NCI-H1092 treated with DMSO at 0.1 percent for 48 hours (cell line): ENCODE data around the gene SPAG9.
"Not testable (repeated sequence)": the region's sequence is repeated elsewhere in the genome, so short reads cannot be mapped to it uniquely, and the experiment has no call there.

ENCODE experiments used
- DNase-seq: peaks from one replicate; lab custom pipeline; 2025; lab: John Stamatoyannopoulos, UW

SPAG9 gene

DNA sequence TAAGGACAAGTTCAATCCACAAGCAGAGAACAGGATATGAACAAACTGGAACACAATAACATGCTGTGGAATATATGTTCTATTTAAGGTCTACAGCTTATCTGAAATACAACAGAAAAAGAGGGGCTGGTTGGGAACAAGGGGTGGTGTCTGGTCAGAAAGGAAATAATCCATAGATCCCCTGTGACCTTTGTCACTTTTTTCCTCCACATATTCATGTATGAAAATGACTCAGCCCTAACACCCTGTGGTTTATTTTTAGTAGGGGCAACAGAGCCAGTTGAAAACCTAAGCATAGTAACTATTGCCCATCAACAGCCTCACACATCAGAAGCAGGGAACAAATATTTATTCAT, 12.3 kb upstream of the SPAG9 start:
- no peak for DNase-seq

DNA sequence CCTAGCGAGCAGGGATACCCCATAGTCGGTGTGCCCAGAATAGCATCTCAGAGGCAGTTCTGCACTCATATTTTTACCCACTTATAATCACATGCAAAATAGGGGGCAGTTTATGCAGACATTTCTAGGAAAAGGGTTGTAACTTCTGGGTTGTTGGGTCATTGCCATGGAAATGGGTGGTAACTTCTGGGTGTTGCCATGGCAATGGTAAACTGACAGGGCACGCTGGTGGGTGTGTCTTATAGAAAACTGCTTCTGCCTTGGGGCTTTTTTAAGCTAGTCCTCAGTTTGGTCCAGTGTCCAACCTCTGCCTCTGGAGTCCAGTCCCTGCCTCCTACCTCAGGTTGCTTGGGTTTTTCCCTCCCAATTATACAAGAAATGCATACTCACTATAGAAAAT, 7.4 kb upstream of the SPAG9 start:
- DNase-seq, result no peak

DNA sequence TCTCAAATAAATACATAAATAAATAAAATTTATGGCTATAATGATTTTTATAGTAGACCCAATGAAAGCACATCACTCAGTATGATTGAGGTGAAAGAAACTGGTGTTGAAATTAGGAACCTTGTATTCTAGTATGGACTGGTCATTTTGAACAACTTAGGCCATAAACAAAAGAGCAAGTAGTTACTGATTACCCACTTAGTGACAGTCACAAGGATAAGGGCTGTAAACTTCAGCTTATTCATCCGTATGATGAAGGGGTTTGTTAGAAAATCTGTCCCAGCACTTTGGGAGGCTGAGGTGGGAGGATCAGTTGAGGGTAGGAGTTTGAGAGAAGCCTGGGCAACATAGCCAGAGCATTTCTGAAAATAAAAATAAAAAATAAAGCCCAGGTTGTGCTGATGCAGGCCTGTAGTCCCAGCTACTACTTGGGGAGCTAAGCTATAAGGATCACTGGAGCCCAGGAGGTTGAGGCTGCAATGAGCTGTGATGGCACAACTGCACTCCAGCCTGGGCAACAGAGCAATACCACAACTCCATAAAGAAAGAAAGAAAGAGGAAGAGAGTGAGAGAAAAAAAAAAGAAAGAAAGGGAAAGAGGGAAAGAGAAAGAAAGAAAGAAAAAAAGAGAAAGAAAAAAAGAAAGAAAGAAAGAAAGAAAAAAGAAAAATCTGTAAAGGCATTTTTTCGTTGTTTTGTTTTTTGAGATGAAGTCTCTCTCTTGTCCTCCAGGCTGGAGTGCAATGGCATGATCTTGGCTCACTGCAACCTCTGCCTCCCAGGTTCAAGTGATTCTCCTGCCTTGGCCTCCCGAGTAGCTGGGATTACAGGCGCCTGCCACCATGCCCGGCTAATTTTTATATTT, 4.2 kb upstream of the SPAG9 start:
- no peak for DNase-seq

DNA sequence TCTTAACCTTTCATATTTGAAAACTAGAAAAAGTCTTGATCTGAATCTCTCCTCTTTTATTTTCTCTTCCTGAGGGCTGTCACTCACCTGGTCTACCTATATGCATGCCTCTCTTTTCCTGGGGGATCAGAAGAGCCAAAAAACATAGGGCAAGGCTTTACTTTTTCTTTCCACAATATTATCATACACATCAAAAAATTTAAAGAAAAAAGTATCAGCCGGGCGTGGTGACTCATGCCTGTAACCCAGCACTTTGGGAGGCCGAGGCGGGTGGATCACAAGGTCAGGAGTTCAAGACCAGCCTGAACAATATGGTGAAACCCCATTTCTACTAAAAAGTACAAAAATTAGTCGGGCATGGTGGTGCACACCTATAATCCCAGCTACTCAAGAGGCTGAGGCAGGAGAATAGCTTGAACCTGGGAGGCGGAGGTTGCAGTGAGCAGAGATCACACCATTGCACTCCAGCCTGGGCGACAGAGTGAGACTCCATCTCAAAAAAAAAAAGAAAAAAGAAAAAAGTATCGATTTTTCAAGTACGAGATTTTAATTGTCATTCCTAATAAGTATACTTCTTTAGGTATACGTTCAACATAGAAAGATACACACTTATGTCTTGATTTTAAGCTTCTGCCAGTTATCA, 1.9 kb upstream of the SPAG9 start:
- not testable (repeated sequence) for DNase-seq

DNA sequence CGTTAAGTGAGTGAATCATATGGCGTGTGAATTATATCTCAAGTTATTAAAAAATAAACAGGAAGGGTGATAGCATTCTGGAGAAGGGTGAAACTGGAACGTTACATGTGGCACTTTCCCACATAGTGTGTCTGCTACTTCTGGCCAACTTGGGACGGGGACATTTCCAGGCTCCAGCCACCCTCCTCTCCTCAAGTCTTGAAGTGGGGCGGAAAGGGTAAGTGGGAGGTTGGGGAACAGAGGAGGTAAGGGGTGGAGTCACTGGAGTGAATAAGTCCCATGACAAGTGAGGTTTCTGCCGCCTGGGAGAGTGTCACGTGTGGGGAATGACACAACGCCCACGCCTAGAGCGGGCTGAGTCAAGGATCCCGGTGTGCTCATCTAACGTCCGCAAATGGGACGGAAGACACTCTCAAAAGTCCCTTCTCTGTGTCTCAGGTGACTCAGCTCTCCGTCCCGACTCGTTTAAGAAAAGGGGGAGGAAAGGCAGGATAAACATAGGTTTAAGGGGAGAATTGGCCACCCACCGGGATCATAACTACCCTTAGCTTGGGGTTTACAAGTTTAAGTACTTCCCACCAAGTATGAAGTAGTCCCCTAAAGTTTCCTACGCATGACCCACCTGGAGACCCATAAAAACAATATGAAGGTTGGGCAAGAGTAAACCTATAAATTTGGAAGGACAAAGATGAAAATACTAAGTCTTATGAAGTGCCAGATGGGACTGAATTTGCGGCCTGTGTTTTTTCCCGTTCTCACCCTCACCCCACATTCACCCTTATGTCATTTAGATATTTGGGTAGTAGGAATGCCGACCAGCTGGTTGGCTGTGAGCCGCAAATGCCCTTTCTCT, 1.2 kb upstream of the SPAG9 start:
- DNase-seq, result no peak

DNA sequence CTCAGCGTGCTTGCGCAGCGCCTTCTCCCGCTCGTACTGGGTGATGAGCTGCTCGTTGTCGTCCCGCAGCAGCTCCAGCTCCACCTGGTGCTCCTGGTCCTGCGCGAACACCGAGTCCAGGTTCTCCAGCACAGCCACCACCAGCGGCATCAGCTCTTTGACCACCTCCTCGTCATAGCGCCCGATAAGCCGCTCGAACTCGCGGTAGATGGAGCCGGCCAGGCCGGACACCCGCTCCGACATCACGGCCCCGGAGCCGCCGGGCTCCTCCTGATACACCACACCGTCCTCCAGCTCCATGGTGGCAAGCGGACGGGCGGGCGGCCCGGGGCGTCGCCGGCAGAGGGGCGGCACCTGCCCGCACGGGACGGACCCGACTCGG, 320 bp downstream of the SPAG9 start:
- peak; percentile 63 for DNase-seq

DNA sequence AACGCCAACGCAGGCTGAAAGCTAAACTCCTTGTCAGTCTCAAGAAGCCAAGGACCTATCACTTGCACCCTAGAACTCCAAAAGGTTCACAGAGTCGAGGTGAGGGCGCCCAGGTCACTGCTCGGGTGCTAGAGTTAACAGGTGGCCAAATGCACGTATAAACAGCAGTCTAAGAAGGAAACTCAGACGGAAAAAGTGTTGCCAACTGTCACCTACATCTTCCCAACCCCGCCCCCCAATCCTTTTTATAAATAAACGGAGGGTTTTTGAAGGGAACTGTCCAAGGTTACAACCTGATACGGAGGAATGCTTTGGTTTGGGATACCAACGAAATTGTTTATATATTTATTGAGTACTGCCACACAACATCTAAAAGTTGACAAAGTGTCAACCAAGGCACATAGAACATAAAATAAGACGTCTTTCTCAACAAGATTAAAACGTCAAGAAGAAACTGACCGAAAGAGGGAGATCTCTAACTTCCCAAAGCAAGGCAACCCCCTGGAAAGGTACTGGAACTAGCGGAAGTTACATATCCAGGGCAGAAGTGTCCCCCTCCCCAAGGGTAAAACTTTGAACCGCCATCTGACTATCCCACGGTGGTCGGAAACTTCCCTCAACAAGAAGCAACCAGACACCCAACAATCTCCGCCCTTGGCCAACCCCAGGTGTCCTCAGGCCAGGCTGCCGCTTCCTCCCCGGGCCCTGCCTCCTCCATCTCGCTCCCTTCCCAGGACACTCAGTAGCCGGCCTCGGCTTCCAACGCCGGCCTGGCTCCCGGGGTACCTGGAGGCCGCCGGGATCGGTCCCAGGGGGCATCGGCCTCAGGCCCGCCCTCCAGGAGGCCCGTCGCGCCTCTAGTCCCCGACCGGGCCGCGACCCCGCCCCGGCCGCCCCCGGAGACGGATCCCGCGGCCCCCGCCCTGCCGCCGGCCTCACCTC, 982 bp downstream of the SPAG9 start:
- peak; percentile 18 for DNase-seq

DNA sequence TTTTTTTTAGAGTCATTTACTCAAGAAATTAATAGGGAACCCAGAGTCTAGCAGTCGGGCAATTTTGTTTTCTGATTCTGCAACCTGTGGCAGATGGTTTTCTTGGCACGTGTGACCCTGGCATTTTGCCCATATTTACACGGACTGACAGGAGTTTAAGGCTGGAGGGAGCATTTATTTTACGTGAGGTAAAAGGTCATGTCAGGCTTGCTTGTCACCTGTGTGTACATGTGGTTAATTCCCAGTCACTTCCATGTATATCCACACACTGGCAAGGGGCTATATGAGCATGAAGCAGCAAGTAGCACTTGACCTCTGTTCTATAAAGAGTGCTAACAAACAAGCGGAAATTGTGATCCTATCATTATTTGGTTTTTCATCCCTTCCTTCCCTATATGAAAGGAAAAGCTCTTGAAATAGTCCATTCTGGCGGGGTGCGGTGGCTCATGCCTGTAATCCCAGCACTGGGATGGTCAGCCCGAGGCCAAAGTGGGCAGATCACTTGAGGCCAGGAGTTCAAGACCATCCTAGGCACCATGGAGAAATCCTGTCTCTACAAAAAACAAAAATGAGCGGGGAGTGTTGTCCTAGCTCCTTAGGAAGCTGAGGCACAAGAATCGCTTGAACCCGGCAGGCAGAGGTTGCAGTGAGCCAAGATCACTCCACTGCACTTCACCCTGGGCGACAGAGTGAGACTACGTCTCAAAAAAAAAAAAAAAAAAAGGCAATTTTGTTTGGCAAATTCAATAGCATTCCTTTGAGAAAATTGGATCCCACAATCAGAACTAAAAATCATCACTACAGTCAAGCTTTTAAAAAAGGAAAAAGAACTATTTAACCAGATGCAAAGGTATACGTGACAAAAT, 2.1 kb downstream of the SPAG9 start:
- DNase-seq, result peak; percentile 95

DNA sequence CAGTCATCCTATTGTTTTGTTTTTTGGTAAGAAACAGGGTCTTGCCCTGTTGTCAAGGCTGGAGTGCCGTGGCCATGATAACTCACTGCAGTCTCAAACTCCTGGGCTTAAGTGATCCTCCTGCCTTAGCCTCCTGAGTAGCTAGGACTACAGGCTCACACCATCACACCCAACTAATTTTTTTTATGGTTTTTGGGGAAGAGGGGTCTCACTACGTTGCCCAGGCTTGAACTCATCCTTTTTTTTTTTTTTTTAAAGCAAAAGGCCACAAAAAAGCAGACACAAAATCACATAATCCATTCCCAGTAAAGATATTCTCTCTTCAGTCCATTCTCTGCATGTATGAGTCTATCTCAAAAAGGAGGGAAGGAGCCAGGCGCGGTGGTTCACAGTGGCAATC, 5.5 kb downstream of the SPAG9 start:
- no peak for DNase-seq

DNA sequence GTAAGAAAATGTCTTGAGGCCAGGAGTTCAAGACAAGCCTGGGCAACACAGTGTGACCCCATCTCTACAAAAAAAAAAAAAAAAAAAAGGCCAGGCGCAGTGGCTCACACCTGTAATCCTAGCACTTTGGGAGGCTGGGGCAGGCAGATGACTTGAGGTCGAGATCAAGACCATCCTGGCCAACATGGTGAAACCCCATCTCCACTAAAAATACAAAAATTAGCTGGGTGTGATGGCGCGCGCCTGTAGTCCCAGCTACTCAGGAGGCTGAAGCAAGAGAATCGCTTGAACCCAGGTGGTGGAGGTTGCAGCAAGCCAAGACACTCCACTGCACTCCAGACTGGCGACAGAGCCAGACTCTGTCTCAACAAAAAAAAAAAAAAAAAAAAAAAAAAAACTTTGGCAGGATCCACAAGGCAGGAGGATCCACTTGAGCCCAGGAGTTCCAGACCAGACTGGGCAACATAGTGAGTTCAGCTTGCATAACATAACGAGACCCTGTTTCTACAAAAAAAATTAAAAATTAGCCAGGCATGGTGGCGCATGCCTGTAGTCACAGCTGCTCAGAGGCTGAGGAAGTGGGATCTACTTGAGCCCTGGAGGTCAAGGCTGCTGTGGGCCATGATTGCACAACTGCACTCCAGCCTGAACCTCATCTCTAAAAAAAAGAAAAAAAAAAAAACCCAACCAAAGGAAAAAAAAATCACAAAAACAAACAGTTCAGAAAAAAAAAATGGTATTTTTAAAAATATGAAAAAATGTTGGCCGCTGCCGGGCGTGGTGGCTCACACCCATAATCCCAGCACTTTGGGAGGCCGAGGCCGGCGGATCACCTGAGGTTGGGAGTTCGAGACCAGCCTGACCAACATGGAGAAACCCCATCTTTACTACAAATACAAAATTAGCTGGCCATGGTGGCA, 8.1 kb downstream of the SPAG9 start:
- not testable (repeated sequence) for DNase-seq

DNA sequence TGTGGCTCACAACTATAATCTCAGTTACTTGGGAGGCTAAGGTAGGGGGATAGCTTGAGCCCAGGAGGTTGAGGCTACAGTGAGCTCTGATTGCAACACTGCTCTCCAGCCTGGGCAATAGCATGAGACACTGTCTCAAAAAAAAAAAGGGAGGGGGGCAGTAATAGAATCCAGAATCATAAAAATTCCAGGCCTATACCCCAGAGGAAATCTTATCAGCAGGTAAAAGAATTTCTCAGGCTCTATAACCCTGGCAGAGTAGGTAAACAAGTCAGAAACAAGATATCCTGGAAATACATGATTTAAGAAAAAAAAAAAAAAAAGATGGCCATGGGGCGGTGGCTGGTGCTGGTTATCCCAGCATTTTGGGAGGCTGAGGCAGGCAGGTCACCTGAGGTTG, 12.9 kb downstream of the SPAG9 start:
- no peak for DNase-seq

DNA sequence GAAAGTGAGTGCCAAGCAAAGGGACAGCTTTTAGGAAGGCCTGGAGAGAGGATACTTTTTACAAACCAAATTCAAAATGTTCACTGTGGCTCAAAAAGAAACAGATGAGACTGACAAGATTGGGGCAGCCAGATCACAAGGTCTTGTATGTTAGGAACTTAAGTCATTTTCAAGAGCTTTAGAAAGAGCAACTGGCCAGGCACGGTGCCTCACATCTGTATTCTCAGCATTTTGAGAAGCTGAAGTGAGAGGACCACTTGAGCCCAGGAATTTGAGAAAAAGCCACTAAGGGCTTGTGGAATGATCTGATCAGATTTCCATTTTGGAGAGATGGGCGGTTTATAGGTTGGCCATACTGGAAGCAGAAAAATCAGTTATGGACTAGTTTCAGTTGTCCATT, 17.2 kb downstream of the SPAG9 start:
- DNase-seq, result no peak

DNA sequence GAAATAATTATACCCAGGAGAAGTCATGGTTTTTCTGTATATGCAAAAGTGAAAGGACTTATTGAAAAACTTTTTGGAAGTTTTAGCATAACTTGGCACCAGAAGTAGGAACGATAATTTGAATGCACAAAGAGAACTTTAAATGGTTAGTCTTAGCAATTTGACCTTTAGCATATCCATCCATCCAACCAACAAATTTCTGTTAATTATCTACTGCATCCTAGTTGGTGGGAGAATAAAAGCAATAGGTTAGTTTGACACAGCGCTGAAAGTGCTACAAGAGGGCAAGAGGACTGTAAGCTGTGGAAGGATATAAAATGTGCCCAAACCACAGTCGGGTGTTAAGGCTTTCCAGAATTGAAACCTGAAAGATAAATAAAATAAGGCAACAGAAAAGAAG, 17.6 kb downstream of the SPAG9 start:
- DNase-seq, result no peak

DNA sequence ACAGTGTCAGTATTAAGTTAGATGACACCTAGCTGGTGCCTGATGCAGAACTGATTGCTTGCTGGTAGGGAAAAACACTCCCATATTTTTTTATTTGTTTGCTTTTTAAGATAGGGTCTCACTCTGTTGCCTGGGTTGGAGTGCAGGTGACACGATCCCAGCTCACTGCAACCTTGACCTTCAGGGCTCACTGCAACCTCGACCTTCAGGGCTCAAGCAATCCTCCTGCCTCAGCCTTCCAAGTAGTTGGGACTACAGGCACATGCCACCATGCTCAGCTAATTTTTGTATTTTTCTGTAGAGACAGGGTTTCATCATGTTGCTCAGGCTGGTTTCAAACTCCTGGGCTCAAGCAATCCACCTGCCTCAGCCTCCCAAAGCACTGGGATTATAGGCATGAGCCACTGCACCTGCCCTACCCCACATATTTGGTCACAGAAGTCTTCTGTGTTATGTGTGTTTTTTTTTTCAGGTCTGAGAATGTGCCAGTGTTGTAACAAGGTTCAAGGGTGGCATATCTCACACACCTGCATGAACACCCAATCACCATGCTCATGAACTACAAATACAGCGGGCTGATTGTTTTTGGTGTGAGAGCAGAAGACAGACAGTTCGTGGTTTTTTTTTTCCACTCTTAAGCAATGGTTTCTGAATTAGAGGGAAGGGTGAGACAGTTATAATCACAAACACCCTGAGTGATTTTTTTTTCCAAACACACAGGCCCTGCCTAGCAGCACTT, 22.8 kb downstream of the SPAG9 start:
- no peak for DNase-seq

DNA sequence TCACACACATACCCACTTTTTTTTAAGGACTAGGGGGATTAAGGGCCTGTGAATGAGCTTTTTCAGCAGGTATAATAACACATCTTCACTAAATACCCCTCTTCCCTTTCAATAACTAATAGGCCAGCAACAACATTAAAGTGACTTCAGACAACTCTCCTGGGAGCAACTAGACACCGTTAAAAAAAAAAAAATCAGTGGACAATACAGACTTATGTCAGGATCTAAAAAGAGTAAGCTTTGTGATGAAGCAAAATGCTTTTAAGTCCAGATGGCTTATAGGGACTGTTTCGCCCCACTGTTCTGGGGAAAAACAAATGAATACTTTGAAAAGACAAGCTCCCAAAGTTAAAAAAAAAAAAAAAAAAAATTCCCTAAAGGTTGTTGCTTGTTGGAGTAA, 29.0 kb downstream of the SPAG9 start:
- no peak for DNase-seq

DNA sequence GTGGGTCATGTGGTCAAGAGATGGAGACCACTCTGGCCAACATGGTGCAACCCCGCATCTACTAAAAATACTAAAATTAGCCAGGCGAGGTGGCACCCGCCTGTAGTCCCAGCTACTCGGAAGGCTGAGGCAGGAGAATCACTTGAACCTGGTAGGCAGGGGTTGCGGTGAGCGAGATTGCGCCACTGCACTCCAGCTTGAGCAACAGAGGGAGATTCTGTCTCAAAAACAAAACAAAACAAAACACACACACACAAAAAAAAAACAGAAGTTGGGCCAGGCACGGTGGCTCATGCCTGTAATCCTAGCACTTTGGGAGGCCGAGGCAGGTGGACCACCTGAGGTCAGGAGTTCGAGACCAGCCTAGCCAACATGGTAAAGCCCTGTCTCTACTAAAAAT, 31.8 kb downstream of the SPAG9 start:
- DNase-seq, result not testable (repeated sequence)

DNA sequence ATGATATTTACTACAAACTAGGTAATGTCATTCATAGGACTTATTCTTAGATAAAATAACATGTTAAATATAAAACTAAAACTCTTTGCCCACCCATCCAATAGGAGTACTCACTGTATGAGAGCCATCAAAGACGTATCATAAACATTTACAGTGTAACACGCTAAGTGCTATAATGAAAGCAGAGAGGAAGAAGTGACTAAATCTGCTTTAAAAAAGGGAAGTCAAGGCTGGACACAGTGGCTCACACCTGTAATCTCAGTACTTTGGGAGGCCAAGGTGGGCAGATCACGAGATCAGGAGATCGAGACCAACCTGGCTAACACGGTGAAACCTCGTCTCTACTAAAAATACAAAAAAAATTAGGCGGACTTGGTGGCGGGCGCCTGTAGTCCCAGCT, 32.4 kb downstream of the SPAG9 start:
- DNase-seq, result no peak

DNA sequence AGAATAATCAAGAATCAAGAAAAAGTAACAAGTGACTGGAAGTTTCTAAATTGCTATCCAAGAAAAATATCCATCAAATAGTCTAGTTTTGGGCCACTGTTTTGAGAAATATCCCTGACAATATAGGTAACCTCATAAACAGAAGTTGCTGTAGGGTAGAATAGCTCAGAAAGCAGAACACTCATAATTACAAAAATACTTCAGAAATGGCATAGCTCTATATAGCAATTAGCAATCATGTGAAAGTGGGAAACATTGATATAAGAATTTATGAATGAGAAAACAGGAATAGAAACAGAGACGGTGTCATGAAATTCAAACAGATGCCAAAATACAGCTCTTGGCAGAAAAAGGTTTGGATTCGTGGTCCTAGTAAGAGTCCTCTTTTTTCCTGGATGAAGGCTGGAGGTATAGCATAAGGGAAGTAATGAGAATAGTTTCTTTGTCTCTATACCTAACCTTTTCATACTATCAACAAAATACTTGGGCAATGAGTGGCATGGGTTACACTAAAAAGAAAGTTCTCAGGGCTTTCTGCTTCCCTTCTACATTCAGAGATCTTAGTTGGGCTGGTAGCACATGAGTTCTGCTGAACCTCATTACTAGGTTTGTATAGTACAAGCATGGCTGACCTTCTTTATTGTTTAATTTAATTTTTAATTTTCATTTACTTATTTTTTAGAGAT, 33.5 kb downstream of the SPAG9 start:
- DNase-seq, result no peak
